OCI-LY1 (cell line): ENCODE data around the gene ARMH4.

Experiments
- CTCF ChIP-seq: fragments of 200-600 bp; sonication (generic), shearing (Covaris generic); IDR thresholded peaks from 2 replicates; pipeline ENCODE4 v1.5.1; 2017; ENCODE audit warnings: mild to moderate bottlenecking, antibody characterized with exemption, low read length, moderate library complexity, mixed read lengths
- EZH2 ChIP-seq: fragments of 200-600 bp; sonication (generic), shearing (Covaris generic); IDR thresholded peaks from 2 replicates; pipeline ENCODE4 v1.8.0; 2017; ENCODE audit warnings: borderline replicate concordance, mixed run types, mild to moderate bottlenecking, antibody characterized with exemption, low read length, moderate library complexity, mixed read lengths

GRCh38 chr14:57974896-57975295 lies 177.1 kb downstream of the ARMH4 start:
- TF ChIP-seq CTCF (no peak), EZH2 (no peak)
